WERI-Rb-1 (cell line): ENCODE measurements around the gene ZNF385D.

Experiments
- DNase-seq: peaks from one replicate; pipeline ENCODE4 v3.0.0-alpha.2; 2020
- H3K27ac ChIP-seq: fragments of 250-450 bp; sonication (Bioruptor Pico); 2 replicates; pipeline ENCODE4 v1.5.1; 2020; ENCODE audit warnings: mild to moderate bottlenecking, moderate library complexity
- H3K27me3 ChIP-seq: fragments of 250-450 bp; sonication (Bioruptor Pico); 2 replicates; pipeline ENCODE4 v1.5.1; 2021; ENCODE audit warnings: mild to moderate bottlenecking, low read depth, moderate library complexity; ENCODE audit not compliant: insufficient read depth, severe bottlenecking
- H3K36me3 ChIP-seq: fragments of 250-450 bp; sonication (Bioruptor Pico); 2 replicates; pipeline ENCODE4 v1.5.1; 2020; ENCODE audit warnings: mild to moderate bottlenecking, moderate library complexity
- H3K4me3 ChIP-seq: 2 replicates; pipeline ENCODE4 v1.5.1; 2011; ENCODE audit warnings: low read depth, mild to moderate bottlenecking, control low read depth, low read length
- H3K9me3 ChIP-seq: fragments of 250-450 bp; sonication (Bioruptor Pico); 2 replicates; pipeline ENCODE4 v1.5.1; 2021; ENCODE audit warnings: mild to moderate bottlenecking, moderate library complexity; ENCODE audit not compliant: severe bottlenecking
- CTCF ChIP-seq: IDR thresholded peaks from 2 replicates; pipeline ENCODE4 v1.5.1; 2011; ENCODE audit warnings: low read depth, mild to moderate bottlenecking, control low read depth, inconsistent platforms, low read length

The ZNF385D gene

GRCh38 chr3:21411058-21411457 lies 340.0 kb downstream of the ZNF385D start:
- Histone ChIP-seq H3K4me3 (no peak overlapping the region), H3K36me3 (no peaks in the 10 kb centered on the region), H3K9me3 (no peaks in the 10 kb centered on the region), H3K27me3 (no peaks in the 10 kb centered on the region), H3K27ac (no peak overlapping the region)
- no peak for DNase-seq
- TF ChIP-seq CTCF: no peak

- Histone ChIP-seq H3K36me3 (no peaks in the 10 kb centered on the region), H3K9me3 (no peaks in the 10 kb centered on the region), H3K27ac (no peak overlapping the region), H3K4me3 (no peak overlapping the region), H3K27me3 (no peaks in the 10 kb centered on the region)
- TF ChIP-seq CTCF: no peak
- no peak for DNase-seq
Measured at GRCh38 chr3:21409401-21409800, 341.6 kb downstream of the ZNF385D start.

- H3K9me3 ChIP-seq: no peaks in the 10 kb centered on the region
- H3K27me3 ChIP-seq: no peaks in the 10 kb centered on the region
- no peak overlapping the region for H3K4me3 ChIP-seq
- no peaks in the 10 kb centered on the region for H3K36me3 ChIP-seq
- TF ChIP-seq CTCF: no peak
- DNase-seq: no peak
- H3K27ac ChIP-seq: no peak overlapping the region
Measured at GRCh38 chr3:21407743-21408142, 343.3 kb downstream of the ZNF385D start.

- no peak overlapping the region for H3K4me3 ChIP-seq
- H3K9me3 ChIP-seq: no peaks in the 10 kb centered on the region
- DNase-seq: no peak
- no peak for TF ChIP-seq CTCF
- H3K36me3 ChIP-seq: no peaks in the 10 kb centered on the region
- no peak overlapping the region for H3K27ac ChIP-seq
- H3K27me3 ChIP-seq: no peaks in the 10 kb centered on the region
Measured at GRCh38 chr3:21405671-21406667, 345.0 kb downstream of the ZNF385D start.

- no peak overlapping the region for H3K4me3 ChIP-seq
- TF ChIP-seq CTCF: no peak
- H3K27ac ChIP-seq: no peak overlapping the region
- no peaks in the 10 kb centered on the region for H3K36me3 ChIP-seq
- H3K9me3 ChIP-seq: no peaks in the 10 kb centered on the region
- no peaks in the 10 kb centered on the region for H3K27me3 ChIP-seq
- DNase-seq: no peak
Measured at GRCh38 chr3:21398461-21398860, 352.5 kb downstream of the ZNF385D start.
